SK-N-SH treated with all-trans-retinoic acid at 6 μM for 48 hours (cell line): ENCODE measurements around the gene MSRB1.

Experiments used
- ATAC-seq: fragments of 200-7000 bp; cut with Tn5 transposase; 3 replicates; pipeline ENCODE4 v1.9.1; 2020; ENCODE audit warnings: mild to moderate bottlenecking, moderate library complexity
- ARNTL ChIP-seq: fragments of 450-650 bp; formaldehyde crosslinking; IDR thresholded peaks from 2 replicates; pipeline ENCODE4 v1.5.0; 2020; ENCODE audit warnings: low read depth, mild to moderate bottlenecking, moderate library complexity, borderline replicate concordance
- BACH2 ChIP-seq: fragments of 250-450 bp; sonication (Bioruptor Pico); IDR thresholded peaks from 2 replicates; pipeline ENCODE4 v1.9.0; 2021; ENCODE audit warnings: mild to moderate bottlenecking, borderline replicate concordance
- CREB5 ChIP-seq: fragments of 250-450 bp; sonication (Bioruptor Pico); IDR thresholded peaks from 2 replicates; pipeline ENCODE4 v1.5.1; 2020; ENCODE audit warnings: low read depth, mild to moderate bottlenecking, moderate library complexity
- CSDC2 ChIP-seq: fragments of 250-450 bp; sonication (Bioruptor Pico); IDR thresholded peaks from 2 replicates; pipeline ENCODE4 v1.5.0; 2020; ENCODE audit warnings: mild to moderate bottlenecking, moderate library complexity
- ESRRG ChIP-seq: fragments of 250-450 bp; sonication (Bioruptor Pico); IDR thresholded peaks from 2 replicates; pipeline ENCODE4 v1.6.1; 2021; ENCODE audit warnings: mild to moderate bottlenecking
- GLIS3 ChIP-seq: fragments of 250-450 bp; sonication (Bioruptor Pico); IDR thresholded peaks from 2 replicates; pipeline ENCODE4 v1.5.0; 2020; ENCODE audit warnings: mild to moderate bottlenecking, moderate library complexity
- ISL1 ChIP-seq: fragments of 250-450 bp; sonication (Bioruptor Pico); IDR thresholded peaks from 2 replicates; pipeline ENCODE4 v2.1.2; 2022; ENCODE audit warnings: mild to moderate bottlenecking, moderate library complexity
- OSR1 ChIP-seq: fragments of 250-450 bp; sonication (Bioruptor Pico); IDR thresholded peaks from 2 replicates; pipeline ENCODE4 v1.8.0; 2022; ENCODE audit warnings: moderate library complexity, mild to moderate bottlenecking, inconsistent platforms
- PPARA ChIP-seq: fragments of 250-450 bp; sonication (Bioruptor Pico); IDR thresholded peaks from 2 replicates; pipeline ENCODE4 v1.5.0; 2020; ENCODE audit warnings: mild to moderate bottlenecking, borderline replicate concordance
- RARB ChIP-seq: fragments of 250-450 bp; sonication (Bioruptor Pico); IDR thresholded peaks from 2 replicates; pipeline ENCODE4 v1.8.0; 2021; ENCODE audit warnings: mild to moderate bottlenecking, moderate library complexity
- SNAI2 ChIP-seq: fragments of 250-450 bp; sonication (Bioruptor Pico); IDR thresholded peaks from 2 replicates; pipeline ENCODE4 v1.5.0; 2020; ENCODE audit warnings: mild to moderate bottlenecking, moderate library complexity
- TCF4 ChIP-seq: fragments of 250-450 bp; sonication (Bioruptor Pico); IDR thresholded peaks from 2 replicates; pipeline ENCODE4 v1.8.0; 2021; ENCODE audit warnings: mild to moderate bottlenecking, moderate library complexity, borderline replicate concordance
- TOX ChIP-seq: fragments of 250-450 bp; sonication (Bioruptor Pico); IDR thresholded peaks from 2 replicates; pipeline ENCODE4 v1.8.0; 2021; ENCODE audit warnings: mild to moderate bottlenecking, moderate library complexity, borderline replicate concordance
- TSHZ2 ChIP-seq: fragments of 250-450 bp; sonication (Bioruptor Pico); IDR thresholded peaks from 2 replicates; pipeline ENCODE4 v1.5.0; 2020; ENCODE audit warnings: mild to moderate bottlenecking, moderate library complexity
- ZC3H10 ChIP-seq: fragments of 250-450 bp; sonication (Bioruptor Pico); IDR thresholded peaks from 2 replicates; pipeline ENCODE4 v1.5.1; 2021; ENCODE audit warnings: mild to moderate bottlenecking, moderate library complexity
- ZFP3 ChIP-seq: fragments of 250-450 bp; sonication (Bioruptor Pico); IDR thresholded peaks from 2 replicates; pipeline ENCODE4 v1.5.0; 2020; ENCODE audit warnings: mild to moderate bottlenecking, moderate library complexity
- ZFP30 ChIP-seq: fragments of 450-650 bp; formaldehyde crosslinking; IDR thresholded peaks from 2 replicates; pipeline ENCODE4 v1.5.0; 2022; ENCODE audit warnings: mild to moderate bottlenecking, moderate library complexity
- ZNF565 ChIP-seq: fragments of 450-650 bp; formaldehyde crosslinking; conservative IDR thresholded peaks from 2 replicates; pipeline ENCODE4 v1.5.0; 2020; ENCODE audit warnings: low read depth, mild to moderate bottlenecking, moderate library complexity
- ZNF70 ChIP-seq: fragments of 450-650 bp; formaldehyde crosslinking; IDR thresholded peaks from 2 replicates; pipeline ENCODE4 v1.5.0; 2020; ENCODE audit warnings: mild to moderate bottlenecking, moderate library complexity
- ZNF8 ChIP-seq: fragments of 450-650 bp; formaldehyde crosslinking; IDR thresholded peaks from 2 replicates; pipeline ENCODE4 v1.5.0; 2020; ENCODE audit warnings: mild to moderate bottlenecking, moderate library complexity
- TF ChIP-seq, protein P1 (sequence below): fragments of 250-450 bp; sonication (Bioruptor Pico); IDR thresholded peaks from 2 replicates; pipeline ENCODE4 v1.8.0; 2020; ENCODE audit warnings: mild to moderate bottlenecking, moderate library complexity, borderline replicate concordance
- TF ChIP-seq, protein P2 (sequence below): fragments of 250-450 bp; sonication (Bioruptor Pico); IDR thresholded peaks from 2 replicates; pipeline ENCODE4 v1.8.0; 2021; ENCODE audit warnings: low read depth, mild to moderate bottlenecking, moderate library complexity, borderline replicate concordance
- TF ChIP-seq, protein P3 (sequence below): fragments of 250-450 bp; sonication (Bioruptor Pico); IDR thresholded peaks from 2 replicates; pipeline ENCODE4 v1.5.1; 2021; ENCODE audit warnings: mild to moderate bottlenecking, moderate library complexity

Gene MSRB1

DNA sequence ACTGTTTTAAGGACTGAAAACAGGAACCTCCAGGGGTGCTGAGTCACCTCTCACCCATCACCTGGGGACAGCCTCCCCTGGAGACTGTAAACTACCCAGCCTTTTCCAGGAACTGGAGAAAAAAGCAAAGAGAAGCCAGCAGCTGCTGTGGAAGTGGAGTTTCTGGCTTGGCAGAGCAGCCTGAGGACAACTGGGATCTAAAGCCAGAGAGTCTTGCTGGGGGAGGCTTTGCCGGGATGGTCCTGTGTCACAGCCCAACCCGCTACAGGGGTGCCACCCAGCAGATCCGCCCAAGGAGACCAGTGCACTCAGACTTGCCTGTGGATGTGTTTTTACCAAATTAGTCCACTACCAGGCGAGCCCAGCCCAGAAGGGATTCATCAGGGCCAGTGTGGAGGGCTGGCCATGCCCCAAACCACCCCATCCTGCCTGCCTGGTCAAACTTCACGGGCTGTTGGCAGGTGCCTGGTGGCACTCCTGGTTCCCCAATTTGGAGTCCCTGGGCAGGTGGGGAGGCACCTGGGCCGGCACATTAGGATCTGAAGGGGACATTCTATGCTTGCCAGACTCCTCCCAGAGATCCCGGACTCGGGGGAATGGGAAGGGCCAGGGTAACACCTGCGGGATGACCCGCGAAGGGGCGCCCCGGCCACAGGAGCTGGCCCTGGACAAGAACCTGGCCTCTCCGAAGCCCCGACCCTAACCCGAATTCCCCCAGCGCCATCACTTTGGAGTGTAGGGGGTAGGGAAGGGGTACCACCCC, 771 bp downstream of the MSRB1 start:
- peak; percentile 13 for ATAC-seq
- TF ChIP-seq, protein P1, sequence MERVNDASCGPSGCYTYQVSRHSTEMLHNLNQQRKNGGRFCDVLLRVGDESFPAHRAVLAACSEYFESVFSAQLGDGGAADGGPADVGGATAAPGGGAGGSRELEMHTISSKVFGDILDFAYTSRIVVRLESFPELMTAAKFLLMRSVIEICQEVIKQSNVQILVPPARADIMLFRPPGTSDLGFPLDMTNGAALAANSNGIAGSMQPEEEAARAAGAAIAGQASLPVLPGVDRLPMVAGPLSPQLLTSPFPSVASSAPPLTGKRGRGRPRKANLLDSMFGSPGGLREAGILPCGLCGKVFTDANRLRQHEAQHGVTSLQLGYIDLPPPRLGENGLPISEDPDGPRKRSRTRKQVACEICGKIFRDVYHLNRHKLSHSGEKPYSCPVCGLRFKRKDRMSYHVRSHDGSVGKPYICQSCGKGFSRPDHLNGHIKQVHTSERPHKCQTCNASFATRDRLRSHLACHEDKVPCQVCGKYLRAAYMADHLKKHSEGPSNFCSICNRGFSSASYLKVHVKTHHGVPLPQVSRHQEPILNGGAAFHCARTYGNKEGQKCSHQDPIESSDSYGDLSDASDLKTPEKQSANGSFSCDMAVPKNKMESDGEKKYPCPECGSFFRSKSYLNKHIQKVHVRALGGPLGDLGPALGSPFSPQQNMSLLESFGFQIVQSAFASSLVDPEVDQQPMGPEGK (CRISPR knock-in tag): no peak
- TF ChIP-seq ZC3H10 (CRISPR knock-in tag) (no peak), ZFP30 (no peak), TOX (no peak), ARNTL (no peak), CREB5 (no peak), RARB (CRISPR knock-in tag) (no peak), CSDC2 (CRISPR knock-in tag) (no peak), ESRRG (no peak), OSR1 (CRISPR knock-in tag) (no peak), BACH2 (no peak), ZNF565 (no peak), ZNF8 (CRISPR knock-in tag) (no peak), TCF4 (CRISPR knock-in tag) (no peak), ZNF70 (CRISPR knock-in tag) (no peak), ZFP3 (CRISPR knock-in tag) (no peak), ISL1 (CRISPR knock-in tag) (no peak), PPARA (CRISPR knock-in tag) (no peak)
- TF ChIP-seq, protein P2, sequence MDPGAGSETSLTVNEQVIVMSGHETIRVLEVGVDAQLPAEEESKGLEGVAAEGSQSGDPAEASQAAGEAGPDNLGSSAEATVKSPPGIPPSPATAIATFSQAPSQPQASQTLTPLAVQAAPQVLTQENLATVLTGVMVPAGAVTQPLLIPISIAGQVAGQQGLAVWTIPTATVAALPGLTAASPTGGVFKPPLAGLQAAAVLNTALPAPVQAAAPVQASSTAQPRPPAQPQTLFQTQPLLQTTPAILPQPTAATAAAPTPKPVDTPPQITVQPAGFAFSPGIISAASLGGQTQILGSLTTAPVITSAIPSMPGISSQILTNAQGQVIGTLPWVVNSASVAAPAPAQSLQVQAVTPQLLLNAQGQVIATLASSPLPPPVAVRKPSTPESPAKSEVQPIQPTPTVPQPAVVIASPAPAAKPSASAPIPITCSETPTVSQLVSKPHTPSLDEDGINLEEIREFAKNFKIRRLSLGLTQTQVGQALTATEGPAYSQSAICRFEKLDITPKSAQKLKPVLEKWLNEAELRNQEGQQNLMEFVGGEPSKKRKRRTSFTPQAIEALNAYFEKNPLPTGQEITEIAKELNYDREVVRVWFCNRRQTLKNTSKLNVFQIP (CRISPR knock-in tag): no peak
- TF ChIP-seq, protein P3, sequence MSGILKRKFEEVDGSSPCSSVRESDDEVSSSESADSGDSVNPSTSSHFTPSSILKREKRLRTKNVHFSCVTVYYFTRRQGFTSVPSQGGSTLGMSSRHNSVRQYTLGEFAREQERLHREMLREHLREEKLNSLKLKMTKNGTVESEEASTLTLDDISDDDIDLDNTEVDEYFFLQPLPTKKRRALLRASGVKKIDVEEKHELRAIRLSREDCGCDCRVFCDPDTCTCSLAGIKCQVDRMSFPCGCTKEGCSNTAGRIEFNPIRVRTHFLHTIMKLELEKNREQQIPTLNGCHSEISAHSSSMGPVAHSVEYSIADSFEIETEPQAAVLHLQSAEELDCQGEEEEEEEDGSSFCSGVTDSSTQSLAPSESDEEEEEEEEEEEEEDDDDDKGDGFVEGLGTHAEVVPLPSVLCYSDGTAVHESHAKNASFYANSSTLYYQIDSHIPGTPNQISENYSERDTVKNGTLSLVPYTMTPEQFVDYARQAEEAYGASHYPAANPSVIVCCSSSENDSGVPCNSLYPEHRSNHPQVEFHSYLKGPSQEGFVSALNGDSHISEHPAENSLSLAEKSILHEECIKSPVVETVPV (CRISPR knock-in tag): no peak

GRCh38 chr16:1941162-1942046, 1.6 kb downstream of the MSRB1 start:
- no peak for ATAC-seq
- TF ChIP-seq ZFP30 (no peak), CSDC2 (CRISPR knock-in tag) (no peak), ZNF565 (no peak), TCF4 (CRISPR knock-in tag) (no peak), ZC3H10 (CRISPR knock-in tag) (no peak), ARNTL (no peak), BACH2 (no peak), GLIS3 (CRISPR knock-in tag) (no peak), ISL1 (CRISPR knock-in tag) (no peak), RARB (CRISPR knock-in tag) (no peak), SNAI2 (CRISPR knock-in tag) (no peak), OSR1 (CRISPR knock-in tag) (no peak), TSHZ2 (CRISPR knock-in tag) (no peak)
